ENCODE measurements around the gene BANK1. TPM values are rescaled to one million over a fixed set of nuclear protein-coding genes. Genes with fewer than 3 reads are reported as not detected.

Gene BANK1
- polyA plus RNA-seq, 10 donors: 0.37 to 0.90 (median 0.68) TPM

DNA sequence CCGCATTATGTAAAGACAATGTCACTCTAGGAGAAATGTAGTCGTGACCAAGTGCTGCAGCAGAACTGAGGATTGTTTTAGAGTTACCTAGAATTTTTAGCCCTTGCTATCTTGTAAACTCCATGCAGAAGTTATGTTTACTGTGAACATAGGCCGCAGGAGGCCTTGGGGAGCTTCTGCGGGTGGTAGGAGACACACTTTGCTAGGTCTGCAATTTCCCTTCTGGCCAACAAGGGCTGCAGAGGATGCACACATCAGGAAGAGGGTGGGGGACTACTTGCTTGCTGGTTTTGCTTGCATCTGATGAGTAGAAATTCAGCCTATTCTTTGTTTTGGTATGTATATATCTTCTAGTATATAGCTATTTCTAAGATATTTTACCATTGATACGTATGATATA lies 23.1 kb downstream of the BANK1 start:
- DNase-seq: no peak

DNA sequence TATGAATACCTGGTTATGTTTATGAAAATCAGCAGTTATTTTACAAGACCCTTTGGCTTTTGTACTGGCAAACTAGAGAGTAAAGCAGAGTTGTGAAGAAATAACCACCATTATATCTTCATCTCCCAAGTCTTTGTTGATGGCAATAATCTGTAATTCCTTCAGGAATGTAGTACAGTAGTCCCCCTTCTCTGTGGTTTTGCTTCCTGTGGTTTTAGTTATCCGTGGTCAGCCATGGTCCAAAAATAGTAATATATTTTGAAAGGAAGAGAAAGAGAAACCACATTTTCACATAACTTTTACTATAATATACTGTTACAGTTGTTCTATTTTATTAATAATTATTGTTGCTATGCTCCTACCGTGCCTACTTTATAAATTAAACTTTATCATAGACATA lies 27.8 kb downstream of the BANK1 start:
- DNase-seq: peak in 1 of 3 donors; percentile 47

DNA sequence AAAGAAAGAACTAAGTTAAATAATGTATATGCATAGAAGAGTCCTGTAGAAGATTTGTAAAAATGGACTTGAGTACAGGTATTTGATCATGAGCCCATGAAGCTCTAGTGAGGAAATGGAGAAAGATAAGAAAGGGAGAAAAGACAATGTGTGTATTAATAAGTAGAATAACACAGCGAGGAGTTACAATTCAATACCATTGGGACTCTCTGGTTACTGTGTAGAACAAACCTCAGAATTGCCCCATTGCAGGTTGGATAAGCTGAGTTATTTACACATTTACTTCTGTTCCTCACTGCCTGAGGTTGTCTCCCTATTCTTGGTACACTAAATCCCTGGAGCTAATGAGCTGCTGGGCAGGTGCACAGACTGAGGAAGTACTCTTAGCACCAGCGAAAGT lies 33.3 kb downstream of the BANK1 start:
- no peak for DNase-seq

DNA sequence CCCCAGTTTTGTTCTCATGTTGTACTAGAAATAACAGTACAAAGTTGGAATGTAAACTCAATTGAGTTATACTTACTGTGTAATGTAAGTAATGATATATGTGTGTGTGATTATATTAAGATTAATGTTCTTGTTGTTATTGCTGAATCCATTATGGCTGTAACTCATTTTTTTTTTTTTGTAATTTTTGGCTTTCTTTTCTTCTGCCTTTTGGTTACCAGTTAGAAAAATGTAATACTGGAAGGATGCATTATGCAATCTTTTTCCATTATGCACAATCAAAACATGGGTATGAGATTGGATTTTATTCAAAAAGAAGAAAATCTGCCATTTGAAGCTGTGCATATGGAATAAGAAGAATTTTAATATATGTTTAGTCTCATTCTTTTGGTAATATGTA lies 34.0 kb downstream of the BANK1 start:
- DNase-seq: no peak

DNA sequence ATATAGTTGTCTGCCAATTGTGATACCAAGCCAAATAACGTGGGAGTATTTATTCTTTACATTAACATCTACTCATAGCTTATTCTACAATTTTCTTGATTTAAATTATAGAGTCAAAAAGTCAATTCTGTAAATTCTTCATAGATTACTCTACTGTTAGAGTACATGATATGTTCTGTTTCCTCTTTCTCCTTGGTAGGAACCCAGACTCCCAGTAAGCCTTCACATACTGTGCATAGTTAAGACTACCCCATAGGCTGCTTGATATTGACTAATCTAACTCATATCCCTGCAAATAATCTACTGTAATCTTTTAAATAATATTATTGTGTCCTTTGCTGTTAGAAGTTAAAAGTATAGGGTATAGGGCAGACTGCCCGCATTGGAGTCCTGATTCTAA lies 35.4 kb downstream of the BANK1 start:
- no peak for DNase-seq

DNA sequence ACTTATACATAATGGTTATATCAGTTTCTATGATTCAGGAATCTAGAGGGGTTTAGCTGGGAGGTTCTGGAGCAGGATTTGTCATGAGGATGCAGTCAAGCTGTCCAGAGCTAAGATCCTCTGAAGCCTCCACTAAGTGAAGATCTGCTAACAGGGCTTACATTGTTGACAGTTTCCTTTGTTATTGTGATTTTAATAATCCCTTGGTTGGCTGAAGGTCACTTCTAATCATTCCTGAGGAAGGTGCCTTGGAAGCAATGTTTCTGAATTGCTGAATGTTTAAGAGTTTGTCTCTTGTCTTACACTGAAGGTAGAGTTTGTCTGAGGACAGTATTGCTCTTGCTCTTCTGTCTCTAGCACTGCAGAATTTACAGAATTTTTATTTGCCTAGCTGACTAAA lies 41.3 kb downstream of the BANK1 start:
- no peak for DNase-seq

DNA sequence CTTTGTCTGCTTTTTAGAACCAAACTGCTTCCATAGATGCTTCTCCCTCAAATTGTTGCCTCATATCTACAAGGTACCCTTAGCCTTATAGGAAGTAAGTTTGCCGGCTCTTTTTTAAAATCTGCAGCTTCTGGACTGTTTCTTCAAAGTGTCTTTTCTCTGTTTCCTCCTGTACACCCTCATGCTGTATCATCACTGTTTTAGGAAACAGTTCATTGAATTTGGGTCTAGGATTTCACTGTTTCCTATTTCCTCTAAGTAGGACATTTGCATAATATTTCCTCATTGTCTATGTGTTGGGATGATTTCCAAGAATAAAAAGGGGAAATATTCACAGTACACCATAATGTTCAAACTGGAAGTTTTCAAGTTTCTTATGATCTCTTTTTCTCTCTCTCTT lies 43.0 kb downstream of the BANK1 start:
- no peak for DNase-seq

DNA sequence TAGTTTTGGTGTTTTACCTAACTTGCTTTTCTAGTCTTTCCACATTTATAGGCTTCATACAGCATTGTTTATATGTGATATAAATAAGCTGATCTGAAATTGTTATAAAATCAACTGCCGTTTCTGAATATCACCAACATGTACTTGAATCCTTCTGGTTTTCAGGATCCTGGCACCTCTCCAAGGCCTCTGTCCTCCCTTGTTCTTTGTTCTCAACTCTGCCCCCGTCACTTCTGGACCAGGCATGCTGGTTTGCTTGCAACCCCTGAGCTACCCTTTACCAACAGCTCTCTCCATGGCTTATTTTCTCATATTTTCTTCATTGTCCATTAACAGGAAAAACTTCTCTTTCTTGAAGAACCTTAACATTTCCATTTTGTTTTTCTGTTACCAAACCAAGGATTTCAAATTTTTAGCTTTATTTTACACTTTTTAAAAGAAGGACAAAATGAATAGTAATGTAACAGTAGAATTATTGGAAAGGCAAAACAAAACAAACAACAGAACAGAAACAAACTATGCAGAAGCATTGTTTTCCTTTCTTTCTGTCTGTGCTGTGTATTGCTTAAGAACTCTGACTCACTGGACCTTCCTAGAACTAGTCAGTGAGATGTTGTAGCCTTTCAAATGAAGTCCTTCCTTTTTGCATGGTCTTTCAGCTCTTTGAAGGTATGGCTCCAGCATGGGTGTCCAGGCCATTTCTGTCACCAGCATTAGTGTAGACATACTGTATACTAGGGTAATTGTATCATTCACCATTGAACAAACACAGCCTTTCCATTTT lies 44.8 kb downstream of the BANK1 start:
- peak in 2 of 3 donors; percentile 13 to 26 for DNase-seq

DNA sequence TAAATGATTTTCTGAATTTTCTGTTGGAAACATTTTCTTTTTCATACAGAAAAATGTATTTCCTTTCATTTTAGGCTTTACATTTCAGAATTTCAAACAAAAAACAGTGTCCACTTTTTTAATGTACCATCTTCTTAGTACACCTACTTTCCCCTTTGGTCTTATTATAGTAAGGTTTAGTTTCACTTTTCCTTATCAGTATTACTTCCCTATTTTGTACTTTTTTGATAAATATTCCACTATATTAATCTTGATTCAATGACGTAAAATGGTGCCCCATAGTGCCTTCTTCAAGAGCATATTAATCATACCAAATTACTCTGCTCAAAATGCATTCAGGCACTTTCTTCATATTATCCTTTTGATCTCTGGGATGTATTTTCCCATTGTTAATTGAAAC lies 52.5 kb downstream of the BANK1 start:
- no peak for DNase-seq

DNA sequence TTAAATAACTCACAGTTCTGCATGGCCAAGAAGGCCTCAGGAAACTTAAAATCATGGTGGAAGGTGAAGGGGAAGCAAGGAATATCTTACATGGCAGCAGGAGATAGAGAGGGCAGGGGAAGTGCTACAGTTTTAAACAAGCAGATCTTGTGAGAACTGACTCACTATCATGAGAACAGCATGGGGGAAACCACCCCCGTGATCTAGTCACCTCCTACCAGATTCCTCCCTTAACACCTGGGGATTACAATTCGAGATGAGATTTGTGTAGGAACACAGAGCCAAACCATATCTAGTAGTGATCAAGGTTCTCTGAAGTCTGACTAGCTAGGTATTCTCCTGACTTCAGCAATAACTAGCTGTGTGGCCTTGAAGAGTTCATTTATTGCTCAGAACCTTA lies 56.0 kb downstream of the BANK1 start:
- no peak for DNase-seq

DNA sequence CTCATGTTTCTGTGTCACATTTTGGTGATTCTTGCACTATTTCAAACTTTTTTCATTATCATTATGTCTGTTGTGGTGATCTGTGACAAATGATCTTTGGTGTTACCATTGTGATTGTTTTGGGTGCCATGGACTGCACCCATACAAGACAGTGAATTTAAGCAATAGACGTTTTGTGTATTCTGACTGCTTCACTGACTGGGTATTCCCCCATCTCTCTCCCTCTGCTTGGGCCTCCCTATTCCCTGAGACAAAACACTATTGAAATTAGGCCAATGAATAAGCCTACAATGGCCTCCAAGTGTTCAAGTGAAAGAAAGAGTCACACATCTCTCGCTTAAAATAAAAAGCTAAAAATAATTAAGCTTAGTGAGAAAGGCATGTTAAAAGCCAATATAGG lies 60.2 kb downstream of the BANK1 start:
- DNase-seq: no peak

DNA sequence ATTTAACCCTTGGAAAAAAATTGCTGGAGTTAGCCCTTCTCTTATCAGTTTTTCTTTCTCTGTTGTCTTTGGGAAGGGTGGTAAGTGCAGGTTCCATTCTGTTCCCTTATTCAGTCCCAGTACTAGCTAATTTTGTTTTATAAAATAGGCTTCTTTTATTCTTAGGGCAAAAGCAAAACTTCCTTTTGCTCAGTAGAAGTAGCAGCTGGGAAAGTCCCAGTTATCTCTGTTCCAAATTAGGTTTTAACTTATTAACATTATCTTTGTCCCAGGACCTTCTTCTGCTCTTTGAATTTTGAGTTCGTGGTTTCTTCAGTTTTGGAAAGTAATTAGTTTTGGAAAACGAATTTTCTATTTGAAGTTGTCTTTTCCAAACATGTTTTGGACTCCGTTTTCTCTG lies 61.1 kb downstream of the BANK1 start:
- DNase-seq: no peak

DNA sequence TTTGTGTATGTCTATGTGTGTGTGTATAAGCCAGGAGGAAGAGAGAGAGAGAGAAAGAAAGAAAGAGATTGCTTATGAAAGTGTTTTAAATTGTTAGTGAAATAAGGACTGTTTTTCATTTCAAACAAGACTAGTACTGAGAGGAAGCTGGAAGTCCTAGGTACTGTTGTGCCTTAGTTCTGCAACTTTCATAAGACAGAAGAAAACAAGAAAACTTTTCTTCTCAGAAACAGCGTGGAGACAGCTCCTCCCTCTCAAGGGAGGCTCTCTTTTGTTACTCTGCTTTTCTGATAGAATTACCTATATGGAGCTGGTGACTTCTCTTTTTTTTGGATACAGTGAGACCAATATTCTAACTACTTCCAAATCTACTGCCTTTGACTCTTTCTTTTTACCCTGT lies 62.5 kb downstream of the BANK1 start:
- DNase-seq: no peak

DNA sequence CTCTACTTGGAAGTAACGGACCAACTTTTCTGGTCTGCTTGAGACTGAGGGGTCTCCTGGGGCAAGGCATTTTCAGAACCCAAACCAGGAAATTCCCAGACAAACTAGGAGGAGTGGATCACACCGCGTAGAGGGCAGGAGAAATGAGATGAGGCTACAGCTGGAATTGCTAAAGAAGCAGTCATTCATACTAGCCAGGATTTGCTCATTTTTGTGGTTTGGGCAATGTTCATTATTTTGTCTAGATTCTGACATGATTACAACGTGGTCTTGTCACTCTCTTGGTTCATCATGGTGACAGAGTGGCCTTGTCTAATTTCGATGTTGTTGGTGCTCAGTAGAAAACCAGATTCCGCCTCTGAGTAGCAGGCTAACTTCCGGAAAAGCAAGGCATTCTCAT lies 63.2 kb downstream of the BANK1 start:
- no peak for DNase-seq

DNA sequence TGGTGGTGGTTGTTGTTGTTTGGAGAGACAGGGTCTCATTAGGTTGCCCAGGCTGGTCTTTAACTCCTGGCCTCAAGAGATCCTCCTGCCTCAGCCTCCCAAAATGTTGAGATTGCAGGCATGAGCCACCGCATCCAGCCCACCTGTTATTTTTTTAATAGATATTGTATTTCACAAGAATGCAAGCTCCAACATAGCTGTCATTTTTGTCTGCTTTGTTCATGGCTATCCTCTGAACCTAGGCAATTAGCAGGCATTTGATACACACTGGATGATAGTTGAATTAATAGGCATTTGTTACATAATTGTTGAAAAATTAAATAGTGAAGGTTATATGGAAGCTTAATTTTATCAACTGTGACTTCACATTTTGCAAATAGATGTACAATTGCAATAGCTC lies 64.7 kb downstream of the BANK1 start:
- DNase-seq: no peak

DNA sequence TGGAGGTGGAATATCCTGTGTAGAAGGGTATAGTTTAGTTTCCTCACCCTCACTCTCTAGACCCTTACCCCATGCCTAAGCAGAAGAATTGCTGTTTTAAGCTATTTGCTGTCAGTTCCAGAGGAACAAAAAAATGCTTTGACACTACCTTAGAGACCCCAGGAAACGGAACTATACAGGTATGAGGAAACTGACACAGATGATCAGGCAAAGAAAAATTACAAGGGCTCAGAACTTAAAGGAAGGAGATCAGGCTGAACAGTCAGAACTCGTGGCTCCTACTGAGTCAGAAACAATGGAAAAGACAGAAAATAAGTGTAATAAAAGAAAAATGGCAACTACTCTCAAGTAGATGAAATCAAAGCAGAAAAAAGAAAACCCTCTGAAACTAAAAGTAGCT lies 65.6 kb downstream of the BANK1 start:
- no peak for DNase-seq

DNA sequence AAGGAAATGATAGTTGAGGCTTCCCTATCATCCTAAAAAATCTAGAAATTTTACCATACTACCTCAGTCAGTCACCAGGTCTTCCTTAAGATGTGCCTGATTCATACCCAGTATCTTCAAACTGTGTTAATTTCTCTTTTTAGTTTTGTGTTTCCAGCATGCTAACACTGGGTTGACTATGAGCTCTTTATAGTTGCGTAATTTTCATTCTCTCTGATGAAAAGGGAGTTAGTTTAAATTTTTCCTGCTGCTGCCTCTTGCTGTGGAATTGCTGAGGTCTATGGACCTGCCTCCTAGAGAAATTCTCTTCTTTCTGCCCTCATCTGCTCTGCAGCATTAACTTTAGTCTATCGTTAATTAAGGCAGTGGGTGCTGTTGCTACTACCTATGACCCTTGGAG lies 66.6 kb downstream of the BANK1 start:
- no peak for DNase-seq

DNA sequence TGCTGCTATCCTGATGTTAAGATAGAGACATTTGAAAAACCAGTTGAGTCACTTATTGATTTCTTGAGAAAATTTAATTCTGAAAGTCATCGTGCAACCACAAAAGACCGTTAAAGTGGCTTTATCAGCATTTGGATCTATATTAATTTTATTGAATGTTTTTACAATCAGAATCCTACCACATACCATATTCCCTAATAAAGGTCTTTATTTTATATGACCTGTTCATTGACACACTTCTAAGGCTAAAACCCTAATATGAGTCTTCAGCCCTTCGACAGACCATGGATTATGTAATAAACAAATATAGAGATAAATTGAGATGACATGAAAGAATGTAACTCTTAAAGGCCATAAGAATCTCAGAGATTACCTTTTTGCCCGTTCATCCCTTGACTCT lies 68.1 kb downstream of the BANK1 start:
- no peak for DNase-seq

DNA sequence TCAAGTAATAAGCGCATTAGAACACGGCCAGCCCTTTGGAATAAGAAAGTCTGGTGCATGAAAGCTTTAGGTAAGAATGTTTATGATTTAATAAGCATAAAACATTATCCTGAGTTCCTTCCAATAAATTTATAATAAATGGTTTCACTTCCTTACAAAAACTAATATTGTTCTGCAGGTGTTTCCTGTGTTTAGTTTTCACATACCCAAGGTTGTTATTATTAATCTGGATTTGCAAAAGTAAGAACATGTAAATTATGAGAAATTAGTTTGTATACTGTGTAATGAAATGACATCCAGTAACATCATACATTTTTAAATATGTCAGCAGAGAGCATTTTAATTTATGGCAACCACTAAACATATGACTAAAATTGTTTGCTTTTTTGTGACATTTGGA lies 72.1 kb downstream of the BANK1 start:
- DNase-seq: no peak

DNA sequence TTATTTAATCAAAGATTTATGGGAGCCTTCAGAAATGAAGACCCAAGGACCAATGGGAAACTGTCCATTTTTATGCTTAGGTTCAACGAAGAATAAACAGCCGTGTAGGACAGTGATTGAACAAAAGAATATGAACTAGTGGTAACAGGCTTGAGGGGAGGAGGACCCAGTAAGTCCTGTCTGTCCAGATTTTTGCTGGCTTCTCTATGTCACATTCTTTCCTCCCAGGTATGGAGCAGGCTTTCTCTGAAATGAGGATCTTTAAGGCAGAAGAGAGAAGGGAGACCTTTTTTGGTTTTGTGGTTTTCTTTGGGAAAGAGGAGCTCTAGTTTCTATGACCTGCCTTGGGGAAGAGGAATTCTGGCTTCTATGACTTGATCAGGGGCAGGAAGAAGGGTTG lies 74.1 kb downstream of the BANK1 start:
- DNase-seq: no peak

DNA sequence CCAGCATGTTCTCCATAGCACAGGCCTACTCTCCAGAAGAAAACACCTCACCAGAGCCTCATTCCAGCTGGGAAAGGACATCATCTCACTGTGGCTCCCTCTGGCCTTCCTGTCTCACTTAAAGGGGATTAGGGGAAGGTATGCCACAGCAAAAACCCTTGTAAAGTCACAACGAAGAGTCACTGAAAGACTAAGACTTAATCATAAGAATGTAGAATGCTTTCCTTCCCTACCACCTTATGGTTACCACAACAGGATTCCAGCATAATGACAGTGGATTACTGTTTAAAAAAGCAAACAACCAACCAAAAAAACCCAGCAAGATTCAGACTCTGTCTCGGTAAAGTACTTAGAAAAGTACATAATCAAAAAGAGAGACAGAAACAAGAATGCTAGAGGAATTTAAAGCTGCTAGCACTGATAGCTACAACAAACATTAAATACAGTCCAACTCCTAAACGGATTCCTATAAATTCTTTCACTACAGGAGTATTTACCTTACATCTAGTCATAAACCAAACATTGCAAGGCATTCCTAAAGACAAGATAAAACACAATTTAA lies 75.1 kb downstream of the BANK1 start:
- DNase-seq: peak in 1 of 3 donors; percentile 6

DNA sequence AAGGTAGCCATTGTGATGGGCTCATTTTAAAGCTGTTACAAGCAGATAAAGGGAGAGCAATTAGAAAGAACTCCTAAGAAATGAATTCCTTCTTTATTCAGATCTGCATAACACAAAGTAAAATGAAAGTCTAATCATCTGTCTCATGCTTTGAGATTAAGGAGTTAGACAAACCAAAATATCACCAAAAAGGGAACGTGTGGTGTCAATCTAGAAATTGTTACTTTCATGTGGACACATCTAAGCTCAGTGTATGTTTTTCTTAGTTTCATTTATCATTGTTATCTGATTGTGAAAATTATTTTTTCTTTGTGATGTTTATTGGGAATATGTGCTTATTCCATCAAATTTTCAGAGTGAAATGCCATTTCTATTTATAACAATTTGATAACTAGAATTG lies 80.3 kb downstream of the BANK1 start:
- DNase-seq: no peak

DNA sequence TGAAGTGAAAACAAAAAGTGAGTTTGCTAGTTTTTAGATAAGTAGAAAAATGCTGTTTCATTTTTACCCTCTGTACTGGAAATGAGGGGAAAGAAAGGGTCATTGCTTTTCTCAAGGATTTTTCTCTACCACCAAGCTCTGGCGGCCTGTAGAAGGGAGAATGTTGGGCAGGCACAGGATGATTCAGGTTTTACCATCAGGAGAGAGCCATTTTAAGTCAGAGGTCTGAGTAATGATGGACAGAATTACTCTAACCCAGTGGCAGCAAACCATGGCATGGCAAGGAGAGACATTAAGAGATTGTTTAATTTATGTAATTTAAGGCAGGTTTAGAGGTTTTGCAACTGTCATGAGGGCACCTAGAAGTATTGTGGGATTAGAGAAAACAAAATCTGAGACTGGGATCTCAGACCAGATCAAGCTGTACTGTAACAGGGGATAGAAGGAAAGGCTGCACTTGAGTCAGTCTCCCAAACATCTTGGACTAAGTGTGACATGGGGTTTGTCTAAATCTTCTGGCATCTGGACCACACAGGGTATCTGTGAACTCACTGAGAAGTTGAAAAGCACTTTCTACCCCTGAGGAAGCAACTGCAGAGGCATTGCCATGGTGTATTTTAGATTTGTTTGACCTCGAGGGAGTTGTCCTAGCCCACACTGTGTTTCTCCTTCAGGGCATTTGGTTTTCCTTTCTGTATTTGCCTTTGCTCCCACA lies 81.6 kb downstream of the BANK1 start:
- DNase-seq: no peak

Data from muscle of back (tissue), 11 donors.